Measurements from ENCODE around the gene TMEM132A.

DNA sequence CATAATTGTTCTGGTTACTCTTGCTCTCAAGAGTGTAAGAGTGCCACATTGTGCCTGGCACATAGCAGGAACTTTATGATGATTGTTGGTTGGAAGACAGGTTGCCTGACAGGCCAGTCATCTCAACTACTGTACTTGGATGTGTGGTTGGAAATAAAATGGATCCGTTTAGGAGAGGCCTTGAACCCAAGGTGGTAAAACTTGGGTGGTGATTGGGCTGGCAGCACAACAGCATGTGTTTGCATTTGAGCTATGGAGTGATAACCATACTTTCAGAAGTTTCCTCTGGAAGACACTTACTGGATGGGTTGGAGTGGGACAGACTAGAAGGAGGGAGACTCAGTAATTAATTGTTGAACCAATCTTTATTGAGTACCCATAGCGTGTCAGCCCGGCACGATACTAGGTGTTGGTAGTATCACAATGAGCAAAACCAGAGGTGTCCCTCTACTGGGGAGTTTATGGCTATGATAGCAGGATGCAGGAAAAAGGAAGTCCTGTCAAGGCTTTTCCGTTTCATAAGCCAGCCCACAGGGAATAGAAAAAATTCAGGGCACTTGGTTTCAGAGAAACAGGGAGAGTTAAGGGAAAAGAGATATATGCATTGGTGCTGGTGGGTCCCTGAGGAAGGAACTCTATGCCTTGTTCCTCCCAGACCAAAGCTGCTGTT lies 13.4 kb upstream of the TMEM132A start:
- TF ChIP-seq, protein P1, sequence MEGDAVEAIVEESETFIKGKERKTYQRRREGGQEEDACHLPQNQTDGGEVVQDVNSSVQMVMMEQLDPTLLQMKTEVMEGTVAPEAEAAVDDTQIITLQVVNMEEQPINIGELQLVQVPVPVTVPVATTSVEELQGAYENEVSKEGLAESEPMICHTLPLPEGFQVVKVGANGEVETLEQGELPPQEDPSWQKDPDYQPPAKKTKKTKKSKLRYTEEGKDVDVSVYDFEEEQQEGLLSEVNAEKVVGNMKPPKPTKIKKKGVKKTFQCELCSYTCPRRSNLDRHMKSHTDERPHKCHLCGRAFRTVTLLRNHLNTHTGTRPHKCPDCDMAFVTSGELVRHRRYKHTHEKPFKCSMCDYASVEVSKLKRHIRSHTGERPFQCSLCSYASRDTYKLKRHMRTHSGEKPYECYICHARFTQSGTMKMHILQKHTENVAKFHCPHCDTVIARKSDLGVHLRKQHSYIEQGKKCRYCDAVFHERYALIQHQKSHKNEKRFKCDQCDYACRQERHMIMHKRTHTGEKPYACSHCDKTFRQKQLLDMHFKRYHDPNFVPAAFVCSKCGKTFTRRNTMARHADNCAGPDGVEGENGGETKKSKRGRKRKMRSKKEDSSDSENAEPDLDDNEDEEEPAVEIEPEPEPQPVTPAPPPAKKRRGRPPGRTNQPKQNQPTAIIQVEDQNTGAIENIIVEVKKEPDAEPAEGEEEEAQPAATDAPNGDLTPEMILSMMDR (conservative IDR thresholded peaks at IDR 0.05), result no peak
- no peak for TF ChIP-seq EZH2 (IDR thresholded peaks at IDR 0.05; ENCODE audit: low read depth)

Data from PC-9 (cell line).